GM21515 (cell line): Measurements from ENCODE around the gene MAB21L4.

Source experiments
- ATAC-seq: cut with Tn5 transposase; IDR thresholded peaks from one replicate; pipeline ENCODE4 v1.9.1; 2021; ENCODE audit not compliant: unreplicated experiment

Gene MAB21L4

GRCh38 chr2:240898108-240898730 lies 2.3 kb upstream of the MAB21L4 start:
- no peak for ATAC-seq

- ATAC-seq: no peak
Measured at GRCh38 chr2:240896871-240897692, 1.1 kb upstream of the MAB21L4 start.

GRCh38 chr2:240896394-240896793 lies 438 bp upstream of the MAB21L4 start:
- no peak for ATAC-seq

GRCh38 chr2:240894836-240895558 lies 959 bp downstream of the MAB21L4 start:
- no peak for ATAC-seq

GRCh38 chr2:240894006-240894405 lies 1.9 kb downstream of the MAB21L4 start:
- no peak for ATAC-seq

- ATAC-seq: no peak
Measured at GRCh38 chr2:240893363-240893844, 2.6 kb downstream of the MAB21L4 start.

GRCh38 chr2:240892925-240893324 lies 3.0 kb downstream of the MAB21L4 start:
- ATAC-seq: no peak

GRCh38 chr2:240892356-240892755 lies 3.6 kb downstream of the MAB21L4 start:
- no peak for ATAC-seq

GRCh38 chr2:240891492-240892340 lies 4.2 kb downstream of the MAB21L4 start:
- no peak for ATAC-seq

GRCh38 chr2:240890691-240891090 lies 5.3 kb downstream of the MAB21L4 start:
- no peak for ATAC-seq

GRCh38 chr2:240889601-240890560 lies 6.1 kb downstream of the MAB21L4 start:
- ATAC-seq: no peak

GRCh38 chr2:240888890-240889573 lies 6.9 kb downstream of the MAB21L4 start:
- ATAC-seq: no peak

- ATAC-seq: no peak
Measured at GRCh38 chr2:240888130-240888889, 7.6 kb downstream of the MAB21L4 start.

- no peak for ATAC-seq
Measured at GRCh38 chr2:240887631-240888030, 8.3 kb downstream of the MAB21L4 start.

- ATAC-seq: no peak
Measured at GRCh38 chr2:240886678-240887609, 9.0 kb downstream of the MAB21L4 start.

- no peak for ATAC-seq
Measured at GRCh38 chr2:240886023-240886565, 9.9 kb downstream of the MAB21L4 start.

- ATAC-seq: no peak
Measured at GRCh38 chr2:240885566-240885965, 10.4 kb downstream of the MAB21L4 start.
